Spinal cord (tissue), 10 donors: ENCODE results near the gene MED26. TPM values are rescaled to one million over a fixed set of nuclear protein-coding genes. Genes with fewer than 3 reads are reported as not detected.

Experiments
- DNase-seq, 6 donors: peaks; one replicate each; pipeline versions ENCODE4 v3.0.0 to v3.0.0-alpha.2; 2013 to 2015; ENCODE audit warnings: low spot score in 6 of 6, low read depth in 4 of 6
- H3K27ac ChIP-seq: one replicate; pipeline ENCODE4 v1.5.1; 2013; ENCODE audit warnings: low read depth, low read length, control low read depth
- H3K27me3 ChIP-seq: one replicate; pipeline ENCODE4 v1.6.1; 2013; ENCODE audit warnings: low read length; ENCODE audit not compliant: control insufficient read depth, insufficient read depth
- H3K36me3 ChIP-seq: one replicate; pipeline ENCODE4 v1.6.1; 2013; ENCODE audit warnings: low read length; ENCODE audit not compliant: control insufficient read depth, insufficient read depth
- H3K4me1 ChIP-seq: one replicate; pipeline ENCODE4 v1.6.1; 2013; ENCODE audit warnings: low read length; ENCODE audit not compliant: control insufficient read depth, insufficient read depth
- H3K4me3 ChIP-seq: one replicate; pipeline ENCODE4 v1.5.1; 2013; ENCODE audit warnings: low read depth, low read length, control low read depth
- H3K9me3 ChIP-seq: one replicate; pipeline ENCODE4 v1.6.1; 2013; ENCODE audit warnings: low read length; ENCODE audit not compliant: control insufficient read depth, insufficient read depth
- WGBS: methylation state at CpG from one replicate; pipeline ENCODE4 v1.1.5; 2013; ENCODE audit warnings: missing lambda C conversion rate; ENCODE audit not compliant: insufficient coverage; 5-methylcytosine and 5-hydroxymethylcytosine counted together
- polyA plus RNA-seq, 2 donors: library from polyadenylated mRNA; unstranded; fragments of 120-200 nt; gene quantifications; one replicate each; pipeline ENCODE4 v1.2.1, GENCODE V29; 2013; ENCODE audit not compliant: insufficient read length in 2 of 2
- total RNA-seq, 2 donors: library from RNA; depleted of rRNA in 1 of 2; stranded (reverse); fragments of 120-200 nt in 1 of 2; fragments of >200 nt in 1 of 2; gene quantifications; one replicate each; pipeline versions ENCODE4 v1.2.3 to v1.2.4, GENCODE V29; 2013 to 2014
- donor health status: healthy.

The MED26 gene
- total and polyA plus RNA-seq, 4 donors, result 4.0 to 9.2 (median 8.1) TPM

- DNase-seq, result peak in 2 of 6 donors; percentile 25 to 36
- Histone ChIP-seq H3K4me3 (peak overlapping the region; percentile 51), H3K27me3 (no peaks in the 10 kb centered on the region), H3K4me1 (peaks cover 28% of the 10 kb centered on the region), H3K27ac (no peak overlapping the region), H3K36me3 (peaks cover 22% of the 10 kb centered on the region), H3K9me3 (no peaks in the 10 kb centered on the region)
- WGBS, result 1% methylated on average over 26 of the region's 31 CpGs
Measured at GRCh38 chr19:16661480-16662034, 33.6 kb upstream of the MED26 start.

GRCh38 chr19:16660763-16661479 is 32.9 kb upstream of the MED26 start, which contains the start of gene TMEM38A:
TSS of gene TMEM38A (plus strand) at chr19:16661139. CDS start at chr19:16661218, 79 bp downstream.
- Histone ChIP-seq H3K36me3 (peaks cover 27% of the 10 kb centered on the region), H3K4me3 (peak within 1 kb of the TSS; percentile 96), H3K27me3 (no peaks in the 10 kb centered on the region), H3K27ac (peak within 1 kb of the TSS; percentile 98), H3K9me3 (no peaks in the 10 kb centered on the region), H3K4me1 (peaks cover 28% of the 10 kb centered on the region)
- DNase-seq, result peak in 2 of 6 donors; percentile 27 to 44
- WGBS, result under 1% methylated on average over 69 of the region's 76 CpGs

DNA sequence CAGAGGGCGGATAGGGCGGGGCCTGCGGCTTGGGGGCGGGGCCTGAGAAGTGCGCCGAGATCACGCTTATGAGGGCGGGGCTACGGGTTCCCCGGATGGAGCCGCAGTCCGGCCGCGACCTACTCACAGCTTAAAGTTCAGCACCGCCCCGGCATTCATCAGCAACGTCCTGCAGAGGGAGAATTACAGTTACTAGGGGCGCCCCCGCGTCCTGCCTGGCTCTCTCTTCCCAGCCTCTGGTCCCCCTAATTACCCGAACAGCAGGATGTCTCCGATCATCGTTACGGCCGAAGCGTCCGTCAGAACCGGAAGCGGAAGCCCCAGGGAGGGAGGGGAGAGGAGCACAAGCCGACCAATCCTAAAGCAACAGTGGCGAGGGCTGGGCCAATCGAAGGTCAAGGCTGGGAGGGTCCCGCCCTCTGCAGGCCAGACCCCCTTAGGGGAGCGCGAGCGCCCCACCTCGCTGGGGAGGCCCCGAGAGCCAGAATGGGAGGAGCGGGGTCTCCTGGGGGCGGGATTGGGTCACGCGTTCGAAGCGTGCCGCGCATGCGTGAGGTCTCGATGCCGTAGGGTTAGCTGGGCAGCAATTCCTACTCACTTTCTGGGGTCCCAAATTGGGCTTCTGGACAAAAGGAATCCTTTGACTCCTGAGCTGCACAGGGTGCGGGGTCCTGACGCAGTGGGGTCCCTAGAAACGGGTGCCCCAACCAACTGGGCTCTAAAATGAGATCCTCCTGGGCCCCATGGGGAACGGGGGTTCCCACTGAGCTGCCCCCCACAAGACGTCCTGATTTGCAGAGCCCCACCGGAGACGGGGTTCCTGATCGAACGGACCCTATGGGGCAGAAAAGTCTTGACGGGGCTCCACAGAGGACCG is 32.1 kb upstream of the MED26 start, which contains the start of gene SMIM7:
TSS of gene SMIM7 (minus strand) at position 313 of the 877 bp plus-strand sequence. CDS start at position 279, 34 bp downstream.
- peak within 1 kb of the TSS; percentile 96 for H3K4me3 ChIP-seq
- no peaks in the 10 kb centered on the region for H3K9me3 ChIP-seq
- peak within 1 kb of the TSS; percentile 98 for H3K27ac ChIP-seq
- H3K27me3 ChIP-seq, result no peaks in the 10 kb centered on the region
- peaks cover 28% of the 10 kb centered on the region for H3K4me1 ChIP-seq
- peak; percentile 96 to 99 (median 98) for DNase-seq
- under 1% methylated on average over 59 of the region's 60 CpGs for WGBS
- H3K36me3 ChIP-seq, result peaks cover 31% of the 10 kb centered on the region

GRCh38 chr19:16659464-16659831 is 31.4 kb upstream of the MED26 start:
- 2% methylated on average over 14 of the region's 14 CpGs for WGBS
- DNase-seq, result no peak
- H3K36me3 ChIP-seq, result peaks cover 36% of the 10 kb centered on the region

DNA sequence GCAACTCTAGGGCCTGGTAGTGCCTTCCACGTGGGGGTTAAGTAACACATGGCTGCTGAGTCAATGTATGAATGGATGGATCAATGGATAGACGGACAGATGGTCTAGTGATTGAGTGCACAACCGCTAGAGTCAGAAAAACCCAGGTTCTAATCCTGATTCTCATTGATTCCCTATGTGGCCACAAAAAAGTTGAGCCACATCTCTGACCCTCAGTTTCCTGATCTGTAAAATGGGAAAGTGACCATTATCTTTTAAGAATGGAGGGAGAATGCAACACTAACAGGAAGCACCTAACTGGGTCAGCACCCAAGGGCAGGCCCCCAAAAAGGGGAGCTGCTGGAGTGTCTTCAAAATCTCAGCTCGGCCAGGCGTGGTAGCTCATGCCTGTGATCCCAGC is 29.4 kb upstream of the MED26 start:
- Histone ChIP-seq H3K27ac (no peak overlapping the region), H3K9me3 (no peaks in the 10 kb centered on the region), H3K4me1 (peaks cover 28% of the 10 kb centered on the region), H3K4me3 (no peak overlapping the region), H3K27me3 (no peaks in the 10 kb centered on the region), H3K36me3 (peaks cover 56% of the 10 kb centered on the region)
- 88% methylated on average over 5 of the region's 5 CpGs for WGBS
- DNase-seq, result no peak

More at GRCh38 chr19:16659464-16659831, 31.4 kb upstream of the MED26 start:
- no peaks in the 10 kb centered on the region for H3K9me3 ChIP-seq
- H3K4me3 ChIP-seq, result peak overlapping the region; percentile 96
- H3K4me1 ChIP-seq, result peaks cover 28% of the 10 kb centered on the region
- peak overlapping the region; percentile 98 for H3K27ac ChIP-seq
- no peaks in the 10 kb centered on the region for H3K27me3 ChIP-seq

DNA sequence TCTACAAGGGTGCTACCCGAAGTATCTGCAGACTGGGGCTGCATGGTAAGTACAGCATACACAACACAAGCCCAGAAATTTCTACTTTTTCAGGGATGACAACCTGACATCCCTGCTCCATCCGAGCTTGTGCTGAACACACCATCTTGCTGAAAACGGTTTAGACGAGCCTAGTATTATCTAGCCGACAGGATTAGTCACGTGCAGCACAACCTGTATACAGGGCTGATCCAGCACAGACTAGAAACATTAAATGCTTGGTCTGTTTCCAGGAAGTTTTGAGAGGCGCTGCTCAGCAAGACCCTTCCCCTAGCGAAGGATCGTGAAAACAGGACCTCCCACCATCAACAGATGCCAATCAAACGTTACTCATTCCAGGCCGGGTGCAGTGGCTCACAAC is 27.7 kb upstream of the MED26 start:
- no peak for DNase-seq
- Histone ChIP-seq H3K9me3 (no peaks in the 10 kb centered on the region), H3K36me3 (peaks cover 71% of the 10 kb centered on the region), H3K27ac (no peak overlapping the region), H3K4me3 (no peak overlapping the region), H3K4me1 (peaks cover 20% of the 10 kb centered on the region), H3K27me3 (no peaks in the 10 kb centered on the region)
- WGBS, result 88% methylated on average over 11 of the region's 11 CpGs

GRCh38 chr19:16654627-16655026 is 26.6 kb upstream of the MED26 start:
- Histone ChIP-seq H3K9me3 (no peaks in the 10 kb centered on the region), H3K27me3 (no peaks in the 10 kb centered on the region), H3K4me3 (no peak overlapping the region), H3K4me1 (peaks cover 14% of the 10 kb centered on the region), H3K36me3 (peaks cover 78% of the 10 kb centered on the region), H3K27ac (no peak overlapping the region)
- no CpG with 5 or more reads among the region's 3 CpGs for WGBS
- peak in 1 of 6 donors; percentile 34 for DNase-seq

GRCh38 chr19:16654140-16654539 is 26.1 kb upstream of the MED26 start:
- no peak overlapping the region for H3K27ac ChIP-seq
- DNase-seq, result peak in 1 of 6 donors; percentile 9
- H3K36me3 ChIP-seq, result peaks cover 83% of the 10 kb centered on the region
- no peaks in the 10 kb centered on the region for H3K9me3 ChIP-seq
- no peaks in the 10 kb centered on the region for H3K27me3 ChIP-seq
- WGBS, result 100% methylated on average over 3 of the region's 3 CpGs
- H3K4me3 ChIP-seq, result no peak overlapping the region
- H3K4me1 ChIP-seq, result peaks cover 10% of the 10 kb centered on the region

DNA sequence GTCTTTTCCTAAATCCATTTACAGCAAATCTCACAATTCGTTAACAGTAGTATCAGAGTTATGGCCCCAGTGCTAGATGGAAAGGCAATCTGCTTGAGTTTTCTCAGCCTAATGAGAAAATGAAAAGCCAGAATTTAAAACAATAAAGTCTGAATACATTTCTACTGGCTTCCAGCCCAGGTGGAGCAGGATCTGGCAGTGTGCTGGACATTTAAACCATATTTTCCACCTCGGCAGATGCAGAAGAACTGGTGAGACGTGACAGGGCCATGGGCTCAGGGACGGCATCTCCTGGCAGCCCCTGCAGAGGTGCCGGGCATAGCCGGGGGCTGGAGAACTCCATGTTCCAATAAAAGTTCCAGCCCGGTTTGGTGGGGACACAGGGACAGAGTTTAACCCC is 24.9 kb upstream of the MED26 start:
- peaks cover 88% of the 10 kb centered on the region for H3K36me3 ChIP-seq
- H3K4me1 ChIP-seq, result peaks cover 3% of the 10 kb centered on the region
- no peak overlapping the region for H3K4me3 ChIP-seq
- WGBS, result 70% methylated on average over 7 of the region's 7 CpGs
- H3K9me3 ChIP-seq, result no peaks in the 10 kb centered on the region
- H3K27ac ChIP-seq, result no peak overlapping the region
- peak in 2 of 6 donors; percentile 6 to 26 for DNase-seq
- H3K27me3 ChIP-seq, result no peaks in the 10 kb centered on the region
